Measurements from ENCODE around the gene DNAJC22.

Gene DNAJC22

DNA sequence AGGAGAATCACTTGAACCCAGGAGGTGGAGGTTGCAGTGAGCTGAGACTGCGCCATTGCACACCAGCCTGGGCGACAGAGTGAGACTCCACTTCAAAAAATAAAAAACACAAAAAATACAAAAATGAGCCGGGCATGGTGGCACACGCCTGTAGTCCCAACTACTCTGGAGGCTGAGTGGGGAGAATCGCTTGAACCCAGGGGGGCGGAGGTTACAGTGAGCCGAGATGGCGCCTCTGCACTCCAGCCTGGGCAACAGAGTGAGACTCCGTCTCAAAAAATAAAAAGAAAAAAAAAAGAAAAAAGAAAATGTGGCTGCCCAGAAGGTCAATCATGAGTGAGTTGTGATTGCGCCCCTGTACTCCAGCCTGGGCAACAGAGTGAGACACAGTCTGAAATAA is 9.2 kb downstream of the DNAJC22 start:
- no peak for DNase-seq
- TF ChIP-seq, protein P1, sequence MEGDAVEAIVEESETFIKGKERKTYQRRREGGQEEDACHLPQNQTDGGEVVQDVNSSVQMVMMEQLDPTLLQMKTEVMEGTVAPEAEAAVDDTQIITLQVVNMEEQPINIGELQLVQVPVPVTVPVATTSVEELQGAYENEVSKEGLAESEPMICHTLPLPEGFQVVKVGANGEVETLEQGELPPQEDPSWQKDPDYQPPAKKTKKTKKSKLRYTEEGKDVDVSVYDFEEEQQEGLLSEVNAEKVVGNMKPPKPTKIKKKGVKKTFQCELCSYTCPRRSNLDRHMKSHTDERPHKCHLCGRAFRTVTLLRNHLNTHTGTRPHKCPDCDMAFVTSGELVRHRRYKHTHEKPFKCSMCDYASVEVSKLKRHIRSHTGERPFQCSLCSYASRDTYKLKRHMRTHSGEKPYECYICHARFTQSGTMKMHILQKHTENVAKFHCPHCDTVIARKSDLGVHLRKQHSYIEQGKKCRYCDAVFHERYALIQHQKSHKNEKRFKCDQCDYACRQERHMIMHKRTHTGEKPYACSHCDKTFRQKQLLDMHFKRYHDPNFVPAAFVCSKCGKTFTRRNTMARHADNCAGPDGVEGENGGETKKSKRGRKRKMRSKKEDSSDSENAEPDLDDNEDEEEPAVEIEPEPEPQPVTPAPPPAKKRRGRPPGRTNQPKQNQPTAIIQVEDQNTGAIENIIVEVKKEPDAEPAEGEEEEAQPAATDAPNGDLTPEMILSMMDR (IDR thresholded peaks at IDR 0.05; ENCODE audit: low read depth, low read length) = no peak
- Histone ChIP-seq H3K27me3 (ENCODE audit: insufficient read depth, low read depth, severe bottlenecking) (no peaks in the 10 kb centered on the region), H3K4me3 (ENCODE audit: low read depth, low read length) (no peak overlapping the region), H3K36me3 (no peaks in the 10 kb centered on the region), H3K27ac (no peak overlapping the region), H3K9me3 (ENCODE audit: severe bottlenecking) (no peaks in the 10 kb centered on the region)

DNA sequence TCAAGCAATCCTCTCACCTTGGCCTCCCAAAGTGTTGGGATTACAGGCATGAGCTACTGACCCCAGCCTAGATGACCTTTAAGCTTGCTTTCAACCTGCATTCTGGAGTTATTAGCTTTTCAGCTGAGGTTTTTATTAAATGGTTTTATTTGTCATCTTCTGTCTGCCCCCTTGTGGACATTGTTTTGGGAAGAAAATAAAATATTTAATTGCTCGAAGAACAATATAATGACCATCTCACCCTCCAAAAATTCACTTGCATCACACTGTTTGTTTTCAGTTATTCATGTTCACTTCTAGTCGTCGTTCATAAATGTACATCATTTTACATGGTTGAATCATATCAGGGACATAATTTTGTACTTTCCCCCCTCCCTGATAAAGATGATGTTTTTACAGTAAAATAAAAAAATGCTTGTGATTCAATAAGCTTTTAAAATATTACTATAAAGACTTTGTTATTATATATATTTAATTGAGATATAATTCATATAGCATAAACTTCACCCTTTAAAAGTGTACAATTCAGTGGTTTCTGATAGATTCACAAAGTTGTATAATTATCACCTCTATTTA is 10.5 kb downstream of the DNAJC22 start:
- H3K4me3 ChIP-seq (ENCODE audit: low read depth, low read length) = no peak overlapping the region
- TF ChIP-seq, protein P1 (IDR thresholded peaks at IDR 0.05; ENCODE audit: low read depth, low read length) = 0 out of 2 replicates have a peak, but pooled peaks have one; percentile 5
- no peak for DNase-seq
- no peaks in the 10 kb centered on the region for H3K36me3 ChIP-seq
- no peaks in the 10 kb centered on the region for H3K27me3 ChIP-seq (ENCODE audit: insufficient read depth, low read depth, severe bottlenecking)
- no peak overlapping the region for H3K27ac ChIP-seq
- no peaks in the 10 kb centered on the region for H3K9me3 ChIP-seq (ENCODE audit: severe bottlenecking)

DNA sequence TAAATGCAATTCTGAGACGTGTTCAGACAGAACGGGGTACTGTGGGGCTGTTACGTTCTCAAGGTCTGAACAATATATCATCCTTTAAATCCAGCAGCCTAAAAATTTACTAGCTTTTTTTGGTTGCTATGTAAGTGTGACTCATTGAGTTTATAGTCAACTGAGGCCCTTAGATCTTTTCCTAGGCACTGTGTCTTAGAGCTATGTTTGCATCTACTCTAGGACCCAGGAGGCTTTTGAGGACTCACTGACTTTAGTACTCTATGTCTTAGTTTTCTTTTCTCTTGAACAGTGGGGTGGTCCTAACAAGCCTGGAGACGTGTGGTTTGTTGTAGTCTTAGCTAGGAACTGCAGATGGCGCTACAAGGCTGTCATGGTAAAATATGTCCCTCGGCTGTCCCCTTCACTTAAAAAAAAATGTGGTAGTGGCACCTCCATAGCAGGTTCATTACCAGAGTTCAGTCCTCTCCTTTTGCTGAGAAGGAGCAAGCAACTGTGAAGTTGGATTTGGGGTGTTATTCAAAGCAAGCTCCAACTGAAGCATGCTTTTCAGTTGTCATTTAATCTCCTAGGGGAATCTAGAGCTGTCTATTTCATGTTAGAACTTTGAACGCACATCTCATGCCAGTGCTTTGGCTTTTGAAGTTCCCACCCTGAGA is 11.9 kb downstream of the DNAJC22 start:
- peak; percentile 60 for DNase-seq
- TF ChIP-seq, protein P1 (IDR thresholded peaks at IDR 0.05; ENCODE audit: low read depth, low read length) = peak; percentile 81
- no peaks in the 10 kb centered on the region for H3K36me3 ChIP-seq
- H3K27me3 ChIP-seq (ENCODE audit: insufficient read depth, low read depth, severe bottlenecking) = no peaks in the 10 kb centered on the region
- H3K9me3 ChIP-seq (ENCODE audit: severe bottlenecking) = no peaks in the 10 kb centered on the region
- no peak overlapping the region for H3K4me3 ChIP-seq (ENCODE audit: low read depth, low read length)
- no peak overlapping the region for H3K27ac ChIP-seq

DNA sequence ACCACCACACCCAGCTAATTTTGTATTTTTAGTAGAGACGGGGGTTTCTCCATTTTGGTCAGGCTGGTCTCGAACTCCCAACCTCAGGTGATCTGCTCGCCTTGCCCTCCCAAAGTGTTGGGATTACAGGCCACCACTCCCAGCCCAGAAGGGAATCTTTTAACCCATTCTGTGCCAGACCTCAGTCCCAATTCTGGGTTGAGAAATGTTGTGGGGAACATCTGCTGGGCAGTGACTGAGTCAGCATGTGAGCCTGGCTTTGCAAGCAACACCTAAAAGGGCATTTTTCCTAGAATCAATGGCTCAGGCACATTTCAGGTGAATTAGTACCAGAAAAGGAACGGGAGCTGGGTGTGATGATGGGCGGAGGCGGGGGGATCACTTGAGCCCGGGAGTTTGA is 13.0 kb downstream of the DNAJC22 start:
- TF ChIP-seq, protein P1 (IDR thresholded peaks at IDR 0.05; ENCODE audit: low read depth, low read length) = no peak
- H3K27me3 ChIP-seq (ENCODE audit: insufficient read depth, low read depth, severe bottlenecking) = no peaks in the 10 kb centered on the region
- H3K9me3 ChIP-seq (ENCODE audit: severe bottlenecking) = no peaks in the 10 kb centered on the region
- H3K27ac ChIP-seq = no peak overlapping the region
- no peak for DNase-seq
- H3K4me3 ChIP-seq (ENCODE audit: low read depth, low read length) = no peak overlapping the region
- H3K36me3 ChIP-seq = no peaks in the 10 kb centered on the region

DNA sequence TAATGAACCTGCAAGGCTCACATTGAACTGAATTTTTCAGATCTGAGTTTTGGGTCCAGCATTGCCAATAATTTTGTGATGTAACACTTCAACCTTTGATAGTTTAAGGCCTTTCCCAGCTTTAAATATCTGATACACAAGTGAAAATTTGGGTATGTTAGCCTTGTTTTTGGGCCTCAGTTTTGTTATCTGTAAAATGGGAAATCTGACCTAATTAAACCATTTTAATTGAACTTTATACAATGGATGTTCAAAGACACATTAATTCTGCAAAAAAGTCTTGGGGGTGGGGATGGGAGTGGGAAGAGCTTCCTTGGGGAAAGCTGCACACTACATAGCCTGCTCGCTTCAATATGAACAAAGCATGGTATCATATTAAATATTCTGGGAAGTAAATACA is 15.4 kb downstream of the DNAJC22 start:
- Histone ChIP-seq H3K36me3 (no peaks in the 10 kb centered on the region), H3K27me3 (ENCODE audit: insufficient read depth, low read depth, severe bottlenecking) (no peaks in the 10 kb centered on the region), H3K9me3 (ENCODE audit: severe bottlenecking) (no peaks in the 10 kb centered on the region), H3K27ac (no peak overlapping the region), H3K4me3 (ENCODE audit: low read depth, low read length) (no peak overlapping the region)
- TF ChIP-seq, protein P1 (IDR thresholded peaks at IDR 0.05; ENCODE audit: low read depth, low read length) = no peak
- DNase-seq = no peak

DNA sequence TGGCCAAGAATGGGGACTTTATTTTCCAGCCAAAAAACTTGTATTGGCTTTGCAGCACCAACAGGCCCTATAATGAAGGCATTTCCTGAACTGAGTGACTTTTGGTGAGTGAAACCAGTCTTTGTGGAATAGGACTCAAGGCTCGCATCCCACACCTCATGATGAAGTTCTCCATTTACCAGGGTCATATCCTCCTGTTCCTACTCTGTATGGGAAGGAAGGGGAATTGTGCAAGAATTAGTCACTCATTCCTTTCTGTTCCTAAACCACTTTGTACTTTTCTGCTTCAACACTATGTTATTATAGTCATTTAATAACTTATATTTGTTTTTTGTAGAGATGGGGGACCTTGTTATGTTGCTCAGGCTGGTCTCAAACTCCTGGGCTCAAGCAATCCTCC is 18.3 kb downstream of the DNAJC22 start:
- H3K9me3 ChIP-seq (ENCODE audit: severe bottlenecking) = no peaks in the 10 kb centered on the region
- H3K27me3 ChIP-seq (ENCODE audit: insufficient read depth, low read depth, severe bottlenecking) = no peaks in the 10 kb centered on the region
- TF ChIP-seq, protein P1 (IDR thresholded peaks at IDR 0.05; ENCODE audit: low read depth, low read length) = no peak
- H3K36me3 ChIP-seq = no peaks in the 10 kb centered on the region
- no peak for DNase-seq
- H3K4me3 ChIP-seq (ENCODE audit: low read depth, low read length) = no peak overlapping the region
- no peak overlapping the region for H3K27ac ChIP-seq

Measured in WERI-Rb-1 (cell line).